Stimulated activated CD4-positive, alpha-beta T cell treated with anti-CD3 and anti-CD28 coated beads, Interleukin-12 subunit alpha, Interleukin-12 subunit beta, amount 100 ng/mL, for 48 hours (primary cell): ENCODE measurements around the gene USP49.
"Not testable (repeated sequence)": the region's sequence is repeated elsewhere in the genome, so short reads cannot be mapped to it uniquely, and the experiment has no call there.

Experiments
- DNase-seq, 3 donors: peaks; one replicate each; pipeline ENCODE4 v3.0.0-alpha.2; 2020; ENCODE audit warnings: low read depth in 2 of 3, low spot score in 1 of 3

USP49 gene

DNA sequence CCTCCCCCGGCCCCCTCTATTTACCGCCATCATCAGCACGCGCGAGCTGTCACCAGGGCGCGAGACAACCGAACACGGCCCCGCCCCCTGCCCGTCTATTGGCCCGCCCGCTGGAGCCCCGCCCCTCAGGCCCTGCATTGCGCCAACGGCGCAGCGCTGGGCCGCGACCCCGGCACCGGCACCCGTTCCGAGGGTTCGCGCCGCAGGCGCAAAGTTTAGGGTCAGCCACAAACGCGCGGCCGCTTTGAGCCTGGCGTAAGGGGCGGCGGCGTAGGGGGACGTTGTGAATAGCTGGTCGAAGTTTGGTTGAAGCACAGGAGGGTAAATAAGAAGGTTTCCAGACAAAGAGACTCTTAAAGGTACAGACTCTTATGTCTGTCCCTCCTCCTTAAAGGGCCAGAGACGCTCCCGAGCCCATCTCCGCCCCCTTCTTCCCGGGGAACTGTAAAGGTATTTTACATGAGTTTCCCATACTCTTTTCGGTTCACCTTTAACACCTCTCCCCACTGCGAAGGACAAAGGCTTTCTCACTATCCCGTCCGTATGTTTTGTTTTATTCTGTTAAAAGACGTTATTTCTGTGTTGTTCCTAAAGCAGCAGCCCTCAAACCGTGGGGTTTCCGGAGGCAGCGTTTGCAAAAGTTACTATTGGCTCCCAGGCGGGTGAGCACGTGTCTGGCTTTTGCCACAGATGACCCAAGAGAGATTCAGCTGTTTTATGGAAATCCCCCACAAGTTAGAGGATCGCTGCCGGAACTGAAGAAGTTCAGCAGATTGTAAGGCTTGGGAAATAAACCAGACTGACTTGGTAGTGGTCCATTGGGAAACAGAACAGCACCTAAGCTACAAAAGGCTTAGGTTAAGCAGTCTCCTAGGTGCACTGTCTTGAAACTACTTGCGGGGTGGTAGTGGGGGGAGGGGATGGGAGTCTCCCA is at the start of gene USP49:
Gene USP49 (minus strand): TSS at position 76 of the 934 bp plus-strand sequence. CDS start 88,392 bp downstream, outside the sequence.
- DNase-seq = peak; percentile 81 to 94 (median 92)

DNA sequence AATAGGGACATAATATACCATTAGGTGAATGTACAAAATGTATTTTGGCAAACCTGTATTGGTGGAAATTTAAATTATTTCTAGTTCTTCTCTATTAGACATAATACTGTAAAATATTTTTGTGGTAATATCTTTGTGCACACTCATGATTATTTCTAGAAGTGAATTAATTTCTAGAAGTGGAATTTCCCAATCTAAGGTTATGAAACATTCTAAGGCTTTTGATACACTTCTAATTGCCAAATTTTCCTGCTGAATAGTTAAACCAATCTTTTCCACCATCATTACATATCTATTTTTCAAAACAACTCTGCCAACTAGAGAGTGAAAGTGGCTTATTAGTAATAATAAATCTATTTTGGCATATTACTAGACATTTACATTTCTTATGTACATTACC is 48.3 kb upstream of the USP49 start:
- no peak for DNase-seq

DNA sequence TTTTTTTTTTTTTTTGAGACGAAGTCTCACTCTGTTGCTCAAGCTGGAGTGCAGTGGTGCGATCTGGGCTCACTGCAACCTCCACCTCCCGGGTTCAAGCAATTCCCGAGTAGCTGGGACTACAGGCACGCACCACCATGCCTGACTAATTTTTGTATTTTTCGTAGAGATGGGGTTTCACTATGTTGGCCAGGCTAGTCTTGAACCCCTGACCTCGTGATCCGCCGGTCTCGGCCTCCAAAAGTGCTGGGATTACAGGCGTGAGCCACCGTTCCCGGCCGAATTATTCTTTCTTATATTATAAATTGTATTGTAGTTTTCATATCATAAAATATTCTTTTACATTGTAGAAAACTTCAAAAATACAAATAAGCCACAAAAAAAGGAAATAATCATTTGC is 47.7 kb upstream of the USP49 start:
- not testable (repeated sequence) for DNase-seq

DNA sequence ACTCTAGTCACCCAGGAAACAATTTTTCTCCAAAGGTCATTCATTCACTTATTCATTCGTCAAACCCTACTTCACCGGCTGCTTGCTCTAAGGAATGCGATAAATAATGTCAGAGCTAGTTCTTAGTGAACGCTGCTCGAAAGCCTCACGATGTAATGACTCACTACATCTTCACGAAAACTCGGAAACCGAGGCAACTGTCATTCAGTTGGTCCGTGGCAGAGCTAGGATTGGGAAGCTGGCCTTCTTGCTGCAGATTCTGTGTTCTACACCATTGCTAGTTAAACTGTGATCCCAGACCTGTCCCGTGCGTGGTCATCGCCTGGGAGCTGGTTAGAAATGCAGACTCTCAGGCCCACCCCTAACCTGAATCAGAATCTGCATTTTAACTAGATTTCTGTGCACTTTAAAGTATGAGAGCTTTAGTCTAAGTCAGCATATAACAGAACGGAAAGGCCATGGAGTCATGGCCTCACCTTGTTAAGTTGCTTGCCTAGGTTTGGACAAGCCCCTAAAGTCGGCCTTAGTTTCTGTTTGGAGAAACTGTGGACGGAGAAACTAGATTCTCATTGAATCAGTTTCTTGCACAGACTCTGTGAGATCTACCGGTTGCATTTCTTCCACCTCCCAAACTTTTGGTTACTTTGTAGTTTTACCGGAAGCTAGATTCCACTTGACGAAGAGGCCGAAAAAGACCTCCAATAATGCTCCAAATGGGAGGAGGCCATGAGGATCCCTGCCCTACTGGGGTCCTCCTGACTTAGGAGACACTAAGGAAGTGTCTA is 47.1 kb upstream of the USP49 start:
- no peak for DNase-seq

DNA sequence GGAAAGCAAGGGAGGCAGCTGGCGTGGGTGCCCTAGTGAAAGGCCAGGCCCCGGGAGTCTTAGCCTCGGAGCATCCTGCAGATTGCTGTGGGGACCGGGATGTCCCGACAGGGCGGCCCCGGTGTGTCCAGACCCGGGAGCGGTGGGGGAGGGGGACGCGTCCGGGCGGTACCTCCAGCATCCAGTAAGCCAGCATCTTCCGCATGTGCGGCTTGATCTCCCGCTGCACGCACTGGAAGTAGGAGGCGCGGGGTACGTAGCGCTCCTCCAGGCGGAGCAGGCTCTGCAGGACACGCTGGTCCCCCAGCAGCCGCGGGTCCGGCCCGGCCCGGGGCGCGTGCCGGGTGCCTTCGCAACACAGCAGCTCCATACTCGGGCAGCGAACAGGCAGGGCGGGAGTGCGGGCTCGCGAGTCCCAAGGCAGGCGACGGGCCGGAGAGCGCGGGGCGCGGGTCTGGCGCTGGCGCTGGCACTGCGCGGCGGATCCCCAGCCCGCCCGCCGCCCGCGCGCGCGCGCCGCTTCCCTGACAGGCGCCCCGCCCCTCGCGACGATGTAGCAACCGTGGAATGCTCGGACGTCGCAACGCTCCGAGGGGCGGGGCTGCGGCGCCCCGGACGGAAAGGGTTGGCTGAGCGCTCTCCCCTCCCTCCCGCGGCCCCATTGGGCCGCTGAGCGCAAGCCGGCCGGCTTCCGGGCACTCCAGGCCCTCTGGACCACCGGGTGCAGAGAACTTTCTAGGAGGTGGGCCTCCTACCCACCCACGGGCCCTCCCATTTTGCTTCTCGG is 46.3 kb upstream of the USP49 start, which contains the start of gene CCND3:
Gene CCND3 (minus strand): TSS at position 529 of the 787 bp plus-strand sequence. CDS start 159 bp downstream, at position 370.
- peak; percentile 78 to 93 (median 84) for DNase-seq

DNA sequence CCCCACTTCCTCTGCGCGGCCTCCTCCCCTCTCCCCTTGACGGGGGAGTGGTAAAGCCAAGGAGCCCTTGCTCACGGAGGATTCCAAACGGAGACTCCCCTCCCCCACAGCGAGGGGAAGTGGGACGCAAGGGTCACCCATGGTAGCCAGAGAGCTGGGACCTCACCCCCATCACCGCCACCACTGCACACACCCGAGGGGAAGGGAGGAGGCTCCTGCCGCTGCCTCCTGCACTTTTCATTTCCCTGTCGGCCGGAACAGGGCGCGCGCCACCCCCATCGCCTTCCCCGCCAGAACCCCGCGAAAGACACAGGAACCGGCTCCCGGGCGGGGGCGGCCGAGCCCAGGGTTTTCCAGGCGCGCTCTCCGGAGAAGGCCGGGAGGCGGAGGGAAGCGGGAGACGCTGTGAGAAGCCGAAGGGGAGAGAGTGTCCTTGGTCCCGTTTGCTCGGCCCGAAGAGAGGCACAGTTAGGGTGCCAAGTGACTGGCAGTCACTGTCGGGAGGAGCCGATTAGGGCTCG is 45.6 kb upstream of the USP49 start:
- DNase-seq = peak in 2 of 3 donors; percentile 25 to 48

DNA sequence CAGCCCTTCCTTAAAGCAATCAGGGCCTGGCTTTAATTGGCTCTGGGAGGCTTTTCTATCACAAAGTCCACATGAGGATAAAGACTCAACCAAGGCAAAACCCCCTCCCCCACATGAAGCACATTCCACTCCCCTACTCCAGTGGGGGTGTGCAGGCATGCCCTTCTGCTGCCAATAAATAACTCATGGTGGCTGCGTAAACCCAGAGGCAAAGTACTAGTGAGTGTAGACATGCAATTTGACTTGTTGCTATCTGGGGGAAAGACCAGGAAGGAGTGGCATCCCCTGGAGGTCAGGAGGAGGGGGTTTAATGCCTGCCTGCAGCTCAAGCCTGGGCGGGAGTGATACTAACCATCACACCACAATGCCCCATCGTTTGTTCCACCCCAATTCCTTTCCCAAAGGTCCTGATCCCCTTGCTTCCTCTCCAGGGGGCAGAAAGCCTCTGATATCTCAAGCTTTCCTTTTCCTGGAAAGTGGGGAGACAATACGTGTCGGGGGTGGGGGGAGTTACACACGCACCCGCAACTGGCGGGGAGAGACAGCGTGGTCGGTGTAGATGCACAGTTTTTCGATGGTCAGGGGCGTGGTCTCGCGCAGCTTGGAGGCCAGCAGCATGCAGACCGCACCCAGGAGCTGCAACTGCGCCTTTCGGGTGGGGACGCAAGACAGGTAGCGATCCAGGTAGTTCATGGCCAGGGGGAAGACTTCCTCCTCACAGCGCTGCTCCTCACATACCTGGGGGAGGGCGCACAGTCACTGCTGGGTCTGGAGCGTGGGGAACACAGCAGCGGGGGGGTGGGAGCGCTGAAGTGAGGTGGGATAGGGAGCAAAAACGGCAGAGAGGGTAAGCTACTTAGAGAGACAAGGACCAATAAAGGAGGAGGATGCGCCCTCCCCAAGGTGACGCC is 44.9 kb upstream of the USP49 start:
- no peak for DNase-seq

DNA sequence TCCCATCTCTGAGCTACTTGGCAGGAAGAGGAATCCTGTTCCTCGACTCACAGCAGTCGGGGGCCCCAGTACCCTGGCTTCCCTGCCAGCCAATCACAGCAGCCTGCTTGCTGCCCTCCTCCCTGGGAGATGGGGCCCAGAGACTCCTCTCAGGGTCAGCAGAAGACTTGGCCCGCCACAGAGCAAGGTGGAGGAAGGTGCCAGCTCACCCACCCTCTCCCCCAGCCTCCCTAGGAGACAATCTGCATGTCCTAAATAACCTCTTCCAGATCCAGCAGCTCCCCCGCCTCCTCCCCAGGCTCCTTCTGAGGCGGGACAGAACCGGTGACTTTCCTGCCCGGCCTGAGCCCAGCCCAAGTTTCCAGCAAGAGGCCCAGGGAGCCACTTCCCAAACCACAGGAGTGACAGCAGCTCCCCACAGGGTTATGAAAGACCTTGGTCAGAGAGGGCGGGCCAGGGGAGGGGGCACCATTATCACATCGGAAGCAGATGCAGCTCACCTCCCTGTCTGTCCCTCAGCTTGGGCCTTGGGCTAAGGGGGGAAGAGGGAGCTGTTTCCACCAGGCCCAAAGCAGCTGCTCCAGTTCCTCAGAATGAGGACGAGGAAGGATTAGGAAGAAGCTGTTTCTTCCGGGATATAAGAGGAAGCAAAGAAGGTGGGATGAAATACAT is 44.1 kb upstream of the USP49 start:
- DNase-seq = peak in 1 of 3 donors; percentile 30

DNA sequence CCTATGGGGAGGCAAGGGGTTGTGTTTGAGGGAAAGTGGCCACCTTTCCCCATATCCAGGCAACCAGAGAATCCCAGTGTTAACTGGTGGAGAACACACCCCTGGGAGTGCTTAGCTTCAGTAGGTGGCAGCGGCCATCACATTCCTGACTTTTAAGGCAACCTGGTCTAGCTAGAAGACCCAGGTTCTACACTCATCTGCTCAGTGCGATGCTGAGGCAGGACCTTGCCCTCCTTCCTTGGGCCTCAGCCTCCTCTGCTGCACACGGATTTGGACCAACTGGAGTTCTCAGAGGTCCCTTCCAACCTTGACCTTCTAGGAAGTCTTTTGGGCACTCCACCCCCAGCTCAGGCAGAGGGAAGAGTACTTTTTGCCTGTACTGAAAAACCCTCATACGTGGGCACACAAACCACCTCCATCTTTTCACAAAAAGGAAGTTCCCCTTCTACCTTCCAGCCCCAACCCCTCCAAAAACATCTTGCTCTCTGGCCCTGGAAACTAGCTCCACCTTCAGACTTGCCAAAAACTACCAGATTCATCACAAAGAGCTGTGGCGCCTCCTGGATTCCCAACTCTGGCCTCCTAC is 43.5 kb upstream of the USP49 start:
- no peak for DNase-seq

DNA sequence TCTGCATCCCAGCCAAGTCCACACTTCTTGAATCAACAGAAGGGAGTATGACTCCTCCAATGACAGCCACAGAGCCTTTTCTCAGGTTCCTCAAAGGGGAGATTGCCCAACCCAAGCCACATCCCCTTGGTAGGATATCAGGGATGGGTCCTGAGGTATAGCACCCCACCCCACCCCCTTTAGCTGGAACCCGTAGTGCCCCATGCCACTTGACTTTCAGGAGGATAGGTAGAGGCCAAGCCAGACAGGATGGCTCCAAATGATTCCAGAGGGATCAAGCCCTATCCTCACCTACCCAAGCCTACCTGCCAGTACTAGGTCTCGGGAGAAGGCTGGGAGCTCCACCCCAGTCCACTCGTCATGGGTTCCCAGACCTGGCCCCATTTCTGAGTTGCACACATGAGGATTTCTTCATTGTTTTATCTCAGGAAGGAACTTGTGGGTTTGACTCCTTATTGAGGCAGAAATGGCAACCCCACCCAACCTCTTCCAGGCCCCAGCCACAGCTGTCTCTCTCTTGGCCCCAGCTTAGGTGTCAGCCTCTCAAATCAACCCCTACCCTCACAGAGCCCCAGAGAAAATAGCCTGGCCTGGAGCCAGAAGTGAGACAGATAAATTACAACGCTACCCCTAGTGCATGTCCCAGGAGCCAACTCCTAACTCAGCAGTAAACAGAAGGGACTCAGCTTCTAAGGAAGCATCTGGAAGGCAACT is 42.8 kb upstream of the USP49 start:
- DNase-seq = no peak

DNA sequence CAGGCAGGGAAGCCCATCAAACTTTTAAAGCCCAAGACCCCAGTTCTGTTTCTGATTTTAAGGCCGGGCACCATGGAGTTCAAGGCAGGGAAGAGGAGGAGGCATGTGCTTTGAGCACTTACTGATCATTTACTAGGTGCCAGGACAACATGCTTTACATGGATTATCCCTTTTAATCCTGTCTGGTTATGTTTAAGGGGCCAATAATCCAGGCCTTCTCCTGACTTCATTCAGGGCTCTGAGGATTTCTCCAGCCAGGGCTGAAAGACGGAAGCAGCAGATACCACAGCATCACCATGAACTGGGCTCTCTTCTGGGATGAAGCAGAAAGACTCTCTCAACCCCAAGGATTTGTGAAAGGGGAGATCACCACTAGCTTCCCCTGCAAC is 42.3 kb upstream of the USP49 start:
- DNase-seq = no peak

DNA sequence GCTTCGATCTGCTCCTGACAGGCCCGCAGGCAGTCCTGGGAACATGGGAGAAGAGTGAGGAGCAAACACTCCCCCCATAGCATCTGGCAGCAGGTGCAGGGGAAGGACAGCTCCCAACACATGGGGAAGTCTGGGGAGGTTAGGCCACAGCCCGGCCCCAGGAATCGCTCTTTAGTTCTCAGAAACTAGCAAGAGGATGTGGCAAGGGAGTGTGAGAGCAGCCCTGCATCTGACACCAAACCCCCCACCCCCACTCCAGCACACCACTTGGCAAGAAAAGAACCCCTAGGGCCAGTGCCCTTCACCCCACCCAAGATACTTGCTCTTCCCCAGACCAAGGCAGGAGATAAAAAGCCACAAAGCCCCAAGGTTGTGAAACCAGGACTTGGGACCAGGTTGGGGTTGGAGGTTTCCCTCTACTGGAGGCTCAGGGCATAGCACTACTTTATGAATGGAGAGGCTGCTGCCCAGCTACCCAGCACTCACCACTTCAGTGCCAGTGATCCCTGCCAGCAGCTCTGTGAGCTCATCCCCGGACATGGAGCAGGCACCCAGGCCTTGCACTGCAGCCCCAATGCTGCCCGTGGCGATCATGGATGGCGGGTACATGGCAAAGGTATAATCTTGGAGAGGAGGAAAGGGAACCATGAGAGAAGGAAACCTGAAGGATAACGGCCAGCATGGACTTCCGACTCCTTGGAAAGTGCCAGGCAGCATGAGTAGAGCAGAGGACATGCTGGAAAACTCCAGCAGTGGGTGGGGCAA is 41.1 kb upstream of the USP49 start:
- peak; percentile 65 to 80 (median 69) for DNase-seq

DNA sequence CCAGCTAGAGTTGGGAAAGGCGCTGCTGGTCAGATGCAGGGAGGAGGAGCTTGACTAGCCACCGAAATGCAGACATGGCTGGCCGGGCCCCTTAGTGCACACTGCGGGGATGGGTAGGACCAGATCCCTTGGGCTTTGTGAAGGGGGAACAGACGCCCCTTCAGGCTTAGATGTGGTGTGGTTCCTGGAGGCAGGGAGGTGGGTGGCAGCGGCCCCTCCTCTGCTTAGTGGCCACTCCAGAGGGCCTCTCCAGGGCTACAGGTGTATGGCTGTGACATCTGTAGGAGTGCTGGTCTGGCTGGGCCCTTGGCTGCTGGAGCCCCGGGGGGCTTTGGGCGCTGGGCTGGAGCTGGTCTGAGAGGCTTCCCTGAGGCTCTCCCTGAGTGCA is 40.5 kb upstream of the USP49 start:
- DNase-seq = no peak

DNA sequence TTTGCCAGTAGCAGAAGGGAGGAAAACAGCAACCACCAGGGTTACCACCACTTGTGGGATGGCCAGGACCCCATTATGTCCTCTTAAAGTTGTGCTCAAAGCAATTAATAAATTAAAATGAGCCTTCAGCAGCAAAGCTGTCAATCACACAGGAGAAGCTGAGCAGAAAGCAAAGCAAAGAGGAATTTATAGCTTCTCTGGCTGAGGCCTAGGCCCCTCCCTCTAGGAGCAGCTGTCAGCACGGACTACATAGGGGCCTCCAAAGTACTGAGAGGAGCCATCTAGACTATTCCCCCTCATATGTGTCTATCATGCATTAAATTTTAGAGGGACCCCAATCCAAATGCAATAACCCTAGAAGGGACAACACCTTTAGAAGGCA is 40.0 kb upstream of the USP49 start:
- DNase-seq = no peak

DNA sequence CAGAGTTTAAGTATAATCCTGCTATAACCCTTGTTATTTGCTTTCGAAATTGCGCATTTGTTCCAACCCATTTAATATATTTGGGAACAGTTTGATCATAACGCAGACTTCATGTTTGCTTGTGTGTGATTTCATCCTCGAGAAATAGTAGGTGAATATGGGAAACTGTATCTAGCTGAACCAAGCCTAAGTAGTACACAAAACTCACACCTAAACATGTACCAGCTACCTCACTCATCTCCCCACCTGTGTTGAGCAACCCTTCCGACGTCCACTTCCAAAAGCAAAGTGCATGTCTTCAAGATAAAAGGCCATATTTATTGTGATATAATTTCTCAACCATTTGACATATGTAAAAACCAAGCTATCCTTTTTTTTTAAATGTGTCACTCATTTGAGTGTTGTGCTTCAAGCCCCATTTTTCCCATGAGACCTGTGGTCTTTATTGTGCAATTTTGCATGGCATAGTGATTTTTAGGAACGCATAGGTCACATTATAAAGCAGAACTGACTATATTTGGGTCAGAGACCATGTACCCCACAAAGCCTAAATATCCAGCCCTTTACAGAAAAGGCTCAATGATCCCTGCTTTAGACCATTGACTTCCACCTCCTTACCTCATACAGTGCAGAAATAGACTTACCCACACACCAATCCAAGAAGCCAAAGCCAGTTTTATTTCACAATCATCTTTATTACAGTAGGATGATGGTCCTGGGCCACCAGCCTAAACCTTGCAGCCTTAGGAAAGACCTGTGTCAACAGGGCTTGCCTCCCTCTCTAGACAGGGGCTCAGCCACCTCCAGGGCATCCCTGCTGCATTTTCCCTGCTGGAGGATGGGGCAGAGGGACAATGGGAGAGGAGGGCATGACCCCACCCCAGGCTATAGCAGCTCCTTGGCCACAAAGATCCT is 39.4 kb upstream of the USP49 start:
- no peak for DNase-seq

DNA sequence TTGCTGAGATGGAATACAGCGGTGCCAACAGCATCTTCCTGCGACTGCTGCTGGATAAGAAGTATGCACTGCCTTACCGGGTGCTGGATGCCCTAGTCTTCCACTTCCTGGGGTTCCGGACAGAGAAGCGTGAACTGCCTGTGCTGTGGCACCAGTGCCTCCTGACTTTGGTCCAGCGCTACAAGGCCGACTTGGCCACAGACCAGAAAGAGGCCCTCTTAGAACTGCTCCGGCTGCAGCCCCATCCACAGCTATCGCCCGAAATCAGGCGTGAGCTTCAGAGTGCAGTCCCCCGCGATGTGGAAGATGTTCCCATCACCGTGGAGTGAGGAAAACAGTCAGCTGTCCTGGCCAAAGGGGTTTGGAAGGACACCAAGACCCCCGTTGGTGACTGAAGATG is 37.2 kb upstream of the USP49 start:
- DNase-seq = no peak

DNA sequence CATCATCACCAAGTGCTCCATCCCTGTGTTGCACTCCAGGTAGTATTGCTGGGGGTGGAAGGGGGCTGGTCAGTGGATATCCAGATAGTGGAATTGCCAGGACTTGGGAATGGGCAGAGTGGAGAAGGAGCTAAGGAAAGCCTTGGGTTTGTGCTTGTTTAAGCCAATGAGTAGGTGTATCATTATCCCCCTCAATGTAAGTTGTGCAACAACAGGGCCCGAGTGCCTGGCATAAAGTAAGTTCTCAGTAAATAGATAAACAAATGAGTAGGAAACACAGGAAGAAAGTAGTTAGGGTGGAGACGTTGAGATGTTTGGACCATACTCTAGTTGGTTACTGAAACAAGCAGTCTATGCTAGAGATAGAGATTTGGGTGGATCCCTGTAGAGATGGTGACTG is 36.6 kb upstream of the USP49 start:
- DNase-seq = no peak
